Choroid plexus epithelial cell (primary cell): ENCODE measurements around the gene POLR2L.

Experiments used
- DNase-seq: peaks from one replicate; pipeline ENCODE4 v3.0.0-alpha.2; 2010; ENCODE audit warnings: low read depth
- H3K4me3 ChIP-seq: 2 replicates; pipeline ENCODE4 v1.5.1; 2011; ENCODE audit warnings: low read depth, mild to moderate bottlenecking, control low read depth, low read length, moderate library complexity
- CTCF ChIP-seq: conservative IDR thresholded peaks from 2 replicates; pipeline ENCODE4 v1.5.1; 2011; ENCODE audit warnings: low read depth, mild to moderate bottlenecking, control low read depth, inconsistent platforms, low read length, moderate library complexity

Gene POLR2L

DNA sequence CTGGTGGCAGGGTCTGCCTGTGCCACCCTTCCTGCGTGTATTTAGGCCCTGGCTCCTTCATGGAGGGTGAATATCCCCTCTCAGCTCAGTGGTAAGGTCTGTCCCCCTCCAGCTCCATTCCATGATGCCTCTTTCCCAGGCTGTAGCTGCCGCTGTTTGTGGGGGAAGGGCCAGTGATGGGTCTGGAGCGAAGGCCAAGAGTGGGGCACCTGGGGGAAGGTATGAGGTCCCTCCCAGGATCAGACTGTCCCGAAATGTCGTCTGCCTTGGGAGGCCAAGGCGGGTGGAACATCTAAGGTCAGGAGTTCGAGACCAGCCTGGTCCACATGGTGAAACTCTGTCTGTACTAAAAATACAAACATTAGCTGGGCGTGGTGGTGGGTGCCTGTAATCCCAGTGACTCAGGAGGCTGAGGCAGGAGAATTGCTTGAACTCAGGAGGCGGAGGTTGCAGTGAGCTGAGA, 8.4 kb downstream of the POLR2L start:
- H3K4me3 ChIP-seq = peak overlapping the region; percentile 72
- no peak for TF ChIP-seq CTCF
- DNase-seq = peak; percentile 31

DNA sequence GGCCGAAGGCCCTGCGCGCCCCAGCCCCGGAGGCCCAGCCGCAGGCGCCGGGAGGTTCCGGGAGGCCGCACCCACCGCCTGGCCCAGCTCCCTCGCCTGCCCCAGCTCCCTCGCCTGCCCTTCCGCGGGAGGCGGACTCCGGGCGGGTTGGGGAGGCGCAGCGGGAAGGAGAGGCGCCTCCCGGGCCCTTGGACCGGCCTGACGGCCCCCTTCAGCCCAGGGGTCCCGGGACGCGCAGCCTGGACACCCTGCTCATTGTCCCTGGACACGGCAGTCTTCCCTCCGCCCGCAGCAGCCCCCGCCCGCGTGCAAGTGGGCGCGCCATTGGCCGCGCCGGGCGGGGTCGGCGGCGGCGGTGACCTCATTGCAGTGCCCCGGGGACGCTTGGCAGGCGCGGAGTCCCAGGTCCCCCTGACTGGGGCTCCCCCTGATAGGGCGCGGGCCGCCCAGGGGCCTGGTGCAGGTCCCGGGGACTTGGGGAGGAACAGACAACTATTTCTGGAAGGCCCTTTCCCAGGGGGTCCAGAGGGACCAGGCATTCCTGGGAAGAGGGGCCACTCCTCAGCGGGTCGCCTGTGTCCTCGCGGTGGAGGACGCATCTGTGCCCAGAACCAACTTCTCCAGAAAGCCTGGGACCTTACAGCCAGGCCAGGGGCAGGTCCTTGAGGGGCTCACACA, 9.1 kb downstream of the POLR2L start:
- no peak for TF ChIP-seq CTCF
- peak overlapping the region; percentile 72 for H3K4me3 ChIP-seq
- DNase-seq = peak; percentile 42

DNA sequence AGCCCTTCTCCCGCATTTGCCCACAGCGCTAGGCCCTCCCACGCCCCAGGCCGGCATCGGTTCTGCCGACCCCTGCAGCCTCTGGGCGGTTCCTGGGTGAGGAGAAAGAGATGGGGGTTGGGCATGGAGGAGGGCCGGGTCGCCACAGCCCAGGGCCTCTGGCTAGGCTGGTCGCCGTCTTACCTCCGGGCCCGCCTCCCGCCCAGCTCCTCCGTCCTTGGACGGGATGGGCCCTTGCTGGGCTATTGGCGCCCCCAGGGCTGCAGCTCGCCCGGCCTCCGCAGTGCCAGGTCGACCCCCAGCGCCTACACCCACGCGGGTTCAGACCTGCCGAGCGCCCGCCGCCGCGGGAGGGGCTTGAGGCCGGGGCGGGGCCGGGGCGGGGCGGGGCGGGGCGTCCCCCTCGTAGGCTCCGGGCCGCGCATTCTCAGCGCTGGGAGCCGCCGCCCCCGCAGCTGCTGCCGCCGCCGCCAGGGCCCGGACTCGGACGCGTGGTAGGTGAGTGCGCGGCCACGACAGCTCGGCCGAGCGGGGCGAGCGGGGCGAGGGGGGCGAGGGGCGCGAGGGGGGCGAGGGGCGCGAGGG, 9.7 kb downstream of the POLR2L start, which contains the start of gene CD151:
Gene CD151 (plus strand): TSS at position 424 of the 585 bp plus-strand sequence. CDS start 3,118 bp downstream, outside the sequence.
- peak; percentile 52 for DNase-seq
- peak within 1 kb of the TSS; percentile 72 for H3K4me3 ChIP-seq
- no peak for TF ChIP-seq CTCF

DNA sequence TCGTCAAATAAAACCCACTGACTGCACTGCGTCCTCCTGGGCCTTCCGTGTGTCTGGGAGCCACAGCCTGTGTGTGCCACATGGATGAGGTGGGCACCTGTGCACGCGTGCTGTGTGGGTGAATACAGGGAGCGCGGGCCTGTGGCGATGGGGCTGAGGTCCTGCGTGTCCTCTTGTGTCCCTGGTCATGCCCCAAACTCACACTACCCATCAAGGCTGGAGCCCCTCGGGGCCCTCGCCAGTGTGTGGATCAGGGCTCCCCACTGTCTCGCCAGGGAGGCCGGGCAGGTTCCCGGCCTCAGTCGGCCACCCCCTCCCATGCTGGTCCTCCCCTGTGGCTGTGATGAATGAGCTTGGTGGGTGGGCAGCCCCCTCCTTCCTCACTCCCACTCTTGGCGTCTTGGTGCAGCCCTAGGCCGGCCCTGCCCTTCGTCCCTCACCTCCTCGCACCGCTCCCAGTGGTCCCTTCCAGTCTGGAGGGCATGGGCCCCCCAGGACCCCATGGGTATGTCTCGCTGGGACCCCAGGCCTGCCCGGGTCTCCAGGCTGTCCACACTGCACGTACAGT, 10.3 kb downstream of the POLR2L start:
- H3K4me3 ChIP-seq = peak overlapping the region; percentile 59
- no peak for DNase-seq
- TF ChIP-seq CTCF = no peak

GRCh38 chr11:831118-831864, 11.0 kb downstream of the POLR2L start:
- DNase-seq = peak; percentile 60
- no peak overlapping the region for H3K4me3 ChIP-seq
- TF ChIP-seq CTCF = no peak

DNA sequence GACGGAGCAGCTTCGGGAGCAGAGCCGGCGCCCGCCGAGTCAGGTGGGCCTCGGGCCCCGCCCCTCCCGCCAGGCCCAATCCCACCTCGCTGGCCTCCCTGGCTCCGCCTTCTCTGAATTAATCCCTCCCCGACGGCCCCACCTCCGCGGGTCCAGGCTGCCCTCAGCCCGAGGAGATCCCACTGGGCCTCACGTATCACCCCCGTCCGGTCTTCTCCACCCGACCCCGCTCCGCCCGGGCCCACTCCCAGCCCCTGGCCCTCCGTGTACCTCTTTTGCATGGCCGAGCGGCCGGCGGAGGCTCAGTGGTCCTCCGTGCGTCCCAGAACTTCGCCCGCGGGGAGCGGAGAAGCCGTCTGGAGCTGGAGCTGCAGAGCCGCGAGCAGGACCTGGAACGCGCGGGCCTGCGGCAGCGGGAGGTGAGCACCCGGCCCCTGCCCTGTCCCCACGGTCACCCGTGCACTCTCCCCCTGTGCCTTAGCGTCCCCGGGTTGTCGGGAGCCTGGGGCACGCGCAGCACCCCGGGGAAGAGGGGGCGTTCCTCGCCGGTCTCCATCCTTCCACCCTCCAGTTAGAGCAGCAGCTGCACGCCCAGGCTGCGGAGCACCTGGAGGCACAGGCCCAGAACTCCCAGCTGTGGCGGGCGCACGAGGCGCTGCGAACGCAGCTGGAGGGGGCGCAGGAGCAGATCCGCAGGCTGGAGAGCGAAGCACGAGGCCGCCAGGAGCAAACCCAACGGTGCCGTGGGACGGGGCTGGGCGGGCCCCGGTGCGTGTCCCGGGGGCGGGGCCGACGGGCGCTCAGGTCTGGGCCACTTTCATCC, 11.8 kb downstream of the POLR2L start:
- DNase-seq = peak; percentile 78
- TF ChIP-seq CTCF = no peak
- peak overlapping the region; percentile 52 for H3K4me3 ChIP-seq
